SU-DHL-6 (cell line): ENCODE measurements around the gene DHRS13.
"Not testable (repeated sequence)": the region's sequence is repeated elsewhere in the genome, so short reads cannot be mapped to it uniquely, and the experiment has no call there.

Source experiments
- H2AFZ ChIP-seq: fragments of 200-600 bp; sonication (generic); 2 replicates; pipeline ENCODE4 v1.6.1; 2014; ENCODE audit warnings: low read depth, mild to moderate bottlenecking, moderate library complexity, mixed read lengths, antibody characterized with exemption, low read length; ENCODE audit not compliant: severe bottlenecking
- H3F3A ChIP-seq: fragments of 200-600 bp; shearing (Covaris generic); 2 replicates; pipeline ENCODE4 v1.6.0; 2016; ENCODE audit warnings: antibody characterized with exemption, mild to moderate bottlenecking; ENCODE audit not compliant: insufficient read depth
- H3K27ac ChIP-seq: fragments of 200-600 bp; sonication (generic); 2 replicates; pipeline ENCODE4 v1.5.1; 2016; ENCODE audit warnings: low read depth, mild to moderate bottlenecking, low read length, moderate library complexity, mixed read lengths
- H3K27me3 ChIP-seq: fragments of 200-600 bp; sonication (generic), shearing (Covaris generic); 2 replicates; pipeline ENCODE4 v1.6.0; 2014; ENCODE audit warnings: mild to moderate bottlenecking, low read length
- H3K36me3 ChIP-seq: fragments of 200-600 bp; sonication (generic); 2 replicates; pipeline ENCODE4 v1.6.1; 2014; ENCODE audit warnings: mild to moderate bottlenecking, low read length, mixed read lengths
- H3K4me2 ChIP-seq: fragments of 300-600, 200-600 bp; shearing (Covaris generic), sonication (generic); 2 replicates; pipeline ENCODE4 v1.6.0; 2014; ENCODE audit warnings: low read length, low read depth, mild to moderate bottlenecking; ENCODE audit not compliant: poor library complexity, severe bottlenecking
- H3K4me3 ChIP-seq: fragments of 200-600 bp; sonication (generic); 2 replicates; pipeline ENCODE4 v1.5.1; 2014; ENCODE audit warnings: antibody characterized with exemption, low read length, mild to moderate bottlenecking, mixed read lengths; ENCODE audit not compliant: insufficient read depth, poor library complexity, severe bottlenecking
- H3K79me2 ChIP-seq: fragments of 200-600 bp; sonication (generic); 2 replicates; pipeline ENCODE4 v1.6.1; 2014; ENCODE audit warnings: mild to moderate bottlenecking, low read length, moderate library complexity; ENCODE audit not compliant: insufficient read depth
- H3K9ac ChIP-seq: fragments of 200-600 bp; sonication (generic); 2 replicates; pipeline ENCODE4 v1.7.0; 2014; ENCODE audit warnings: mild to moderate bottlenecking, low read length
- H3K9me2 ChIP-seq: fragments of 200-600 bp; sonication (generic); replicated peaks from 2 replicates; pipeline ENCODE4 v1.6.1; 2014; ENCODE audit warnings: low read length; ENCODE audit not compliant: insufficient read depth
- H3K9me3 ChIP-seq: fragments of 200-600 bp; sonication (generic); 2 replicates; pipeline ENCODE4 v1.6.1; 2014; ENCODE audit warnings: low read length, mixed read lengths; ENCODE audit not compliant: insufficient read depth
- H4K20me1 ChIP-seq: fragments of 200-600 bp; sonication (generic); 2 replicates; pipeline ENCODE4 v1.6.1; 2014; ENCODE audit warnings: low read depth, mild to moderate bottlenecking, antibody characterized with exemption, low read length, moderate library complexity, mixed read lengths
- CTCF ChIP-seq: fragments of 200-600 bp; sonication (generic); IDR thresholded peaks from one replicate; pipeline ENCODE4 v1.5.1; 2017; ENCODE audit warnings: antibody characterized with exemption, mild to moderate bottlenecking, low read length, moderate library complexity; ENCODE audit not compliant: insufficient read depth, poor library complexity, severe bottlenecking
- EZH2phosphoT487 ChIP-seq: fragments of 200-600 bp; sonication (generic), shearing (Covaris generic); conservative IDR thresholded peaks from 2 replicates; pipeline ENCODE4 v1.6.1; 2018; ENCODE audit warnings: mild to moderate bottlenecking, antibody characterized with exemption, low read length, moderate library complexity, mixed read lengths

Gene DHRS13

GRCh38 chr17:28938552-28938951 is 35.7 kb upstream of the DHRS13 start:
- Histone ChIP-seq H3K27ac (no peak overlapping the region), H3K9me2 (no peaks in the 10 kb centered on the region), H3K4me3 (no peak overlapping the region), H3K9ac (no peak overlapping the region), H3K36me3 (peaks cover 5% of the 10 kb centered on the region), H3F3A (no peaks in the 10 kb centered on the region), H3K79me2 (peaks cover 97% of the 10 kb centered on the region), H3K27me3 (no peaks in the 10 kb centered on the region), H4K20me1 (peaks cover 36% of the 10 kb centered on the region), H2AFZ (no peak overlapping the region), H3K9me3 (no peaks in the 10 kb centered on the region), H3K4me2 (no peak overlapping the region)
- TF ChIP-seq CTCF (no peak), EZH2phosphoT487 (no peak)

GRCh38 chr17:28937044-28937729 is 34.3 kb upstream of the DHRS13 start:
- TF ChIP-seq EZH2phosphoT487 (no peak), CTCF (no peak)
- H3K9ac ChIP-seq: no peak overlapping the region
- no peak overlapping the region for H2AFZ ChIP-seq
- H3K9me3 ChIP-seq: no peaks in the 10 kb centered on the region
- H3K36me3 ChIP-seq: peaks cover 4% of the 10 kb centered on the region; the same call in 1 of the 2 replicates
- H3K4me3 ChIP-seq: no peak overlapping the region
- H4K20me1 ChIP-seq: peaks cover 38% of the 10 kb centered on the region
- no peaks in the 10 kb centered on the region for H3K9me2 ChIP-seq
- peaks cover 98% of the 10 kb centered on the region for H3K79me2 ChIP-seq
- H3K27me3 ChIP-seq: no peaks in the 10 kb centered on the region
- H3F3A ChIP-seq: no peaks in the 10 kb centered on the region
- no peak overlapping the region for H3K4me2 ChIP-seq
- H3K27ac ChIP-seq: no peak overlapping the region

GRCh38 chr17:28935744-28936460 is 33.0 kb upstream of the DHRS13 start:
- H2AFZ ChIP-seq: no peak overlapping the region
- TF ChIP-seq EZH2phosphoT487 (no peak), CTCF (no peak)
- H3K27me3 ChIP-seq: no peaks in the 10 kb centered on the region
- no peak overlapping the region for H3K9ac ChIP-seq
- no peak overlapping the region for H3K4me3 ChIP-seq
- no peaks in the 10 kb centered on the region for H3F3A ChIP-seq
- no peaks in the 10 kb centered on the region for H3K36me3 ChIP-seq
- H3K27ac ChIP-seq: no peak overlapping the region
- H3K79me2 ChIP-seq: peaks cover 98% of the 10 kb centered on the region
- no peak overlapping the region for H3K4me2 ChIP-seq
- peaks cover 34% of the 10 kb centered on the region for H4K20me1 ChIP-seq
- H3K9me2 ChIP-seq: no peaks in the 10 kb centered on the region
- no peaks in the 10 kb centered on the region for H3K9me3 ChIP-seq

- not testable (repeated sequence) for H3F3A ChIP-seq, H3K36me3 ChIP-seq, H2AFZ ChIP-seq, H3K9me2 ChIP-seq, H3K4me3 ChIP-seq, H3K9me3 ChIP-seq, H3K9ac ChIP-seq, H3K27ac ChIP-seq, H3K27me3 ChIP-seq, H3K4me2 ChIP-seq
- H4K20me1 ChIP-seq: peaks cover 31% of the 10 kb centered on the region
- peaks cover 98% of the 10 kb centered on the region for H3K79me2 ChIP-seq
These were observed 31.6 kb upstream of the DHRS13 start for GRCh38 chr17:28934508-28934907.
